H1 (cell line): ENCODE results near the gene PPARD. TPM values are rescaled to one million over a fixed set of nuclear protein-coding genes. Genes with fewer than 3 reads are reported as not detected.

ENCODE experiments used
- CTCF ChIA-PET: fragments of 300-600 bp; sonication (Branson Sonifier 250); formaldehyde crosslinking; loops from one replicate; lab custom pipeline; 2021; ENCODE audit not compliant: partially characterized antibody; lab: Charles Lee
- POLR2A ChIA-PET: fragments of 300-600 bp; sonication (Branson Sonifier 250); formaldehyde crosslinking; loops from one replicate; lab custom pipeline; 2021; ENCODE audit warnings: inconsistent platforms; ENCODE audit not compliant: partially characterized antibody; lab: Charles Lee
- DNase-seq, 2 experiments: peaks; one replicate each; pipeline versions ENCODE4 v3.0.0 to v3.0.0-alpha.2; 2010 to 2022; ENCODE audit warnings: low spot score in 2 of 2, low read depth in 1 of 2, mixed read lengths in 1 of 2
- FAIRE-seq: peaks from 2 replicates; lab custom pipeline; 2011; peaks lifted over from hg19 to GRCh38; lab: Jason Lieb, UNC
- H2AFZ ChIP-seq: 2 replicates; pipeline ENCODE4 v1.8.1; 2012; ENCODE audit warnings: low read length, inconsistent platforms
- H2AK5ac ChIP-seq: 2 replicates; pipeline ENCODE4 v1.6.1; 2013; ENCODE audit warnings: low read depth, low read length
- H2BK120ac ChIP-seq: replicated peaks from 2 replicates; pipeline ENCODE3; 2013; ENCODE audit warnings: low read depth, low read length, inconsistent platforms
- H2BK12ac ChIP-seq: 2 replicates; pipeline ENCODE4 v1.6.1; 2013; ENCODE audit warnings: low read depth, low read length
- H2BK15ac ChIP-seq: 2 replicates; pipeline ENCODE4 v1.6.1; 2013; ENCODE audit warnings: low read length
- H2BK20ac ChIP-seq: 2 replicates; pipeline ENCODE4 v1.6.1; 2013; ENCODE audit warnings: low read length
- H2BK5ac ChIP-seq: 2 replicates; pipeline ENCODE4 v1.6.1; 2013; ENCODE audit warnings: low read depth, low read length
- H3K14ac ChIP-seq: 2 replicates; pipeline ENCODE4 v1.6.1; 2013; ENCODE audit warnings: inconsistent platforms; ENCODE audit not compliant: insufficient read length
- H3K18ac ChIP-seq: 2 replicates; pipeline ENCODE4 v1.6.1; 2013; ENCODE audit warnings: low read length; ENCODE audit errors: extremely low read depth
- H3K23ac ChIP-seq: 2 replicates; pipeline ENCODE4 v1.6.1; 2013; ENCODE audit warnings: inconsistent platforms; ENCODE audit not compliant: insufficient read length
- H3K23me2 ChIP-seq: 2 replicates; pipeline ENCODE4 v1.6.1; 2013; ENCODE audit warnings: low read depth, low read length
- H3K27ac ChIP-seq: 2 replicates; pipeline ENCODE4 v1.6.1; 2011; ENCODE audit warnings: low read depth, low read length, inconsistent platforms
- H3K27me3 ChIP-seq, 4 experiments: replicated peaks in 1 of 4; 1 replicate in 1 of 4; 2 replicates in 3 of 4; pipeline versions ENCODE4 v1.6.1 to v1.8.1; 2011 to 2013; ENCODE audit warnings: low read length in 3 of 4, mild to moderate bottlenecking in 3 of 4, inconsistent platforms in 2 of 4, mixed read lengths in 2 of 4, moderate library complexity in 1 of 4; ENCODE audit not compliant: control insufficient read depth in 3 of 4, insufficient read depth in 3 of 4; ENCODE audit errors: extremely low read depth in 1 of 4
- H3K36me3 ChIP-seq, 4 experiments: 2 replicates each; pipeline versions ENCODE4 v1.6.1 to v1.8.1; 2011 to 2013; ENCODE audit warnings: mild to moderate bottlenecking in 4 of 4, low read length in 3 of 4, moderate library complexity in 2 of 4, control low read depth in 1 of 4, inconsistent platforms in 1 of 4; ENCODE audit not compliant: insufficient read depth in 4 of 4, control insufficient read depth in 2 of 4
- H3K4ac ChIP-seq: replicated peaks from 2 replicates; pipeline ENCODE3; 2013; ENCODE audit warnings: low read length, low read depth, mixed read lengths, inconsistent platforms; ENCODE audit not compliant: insufficient read length
- H3K4me1 ChIP-seq, 4 experiments: replicated peaks in 1 of 4; 1 replicate in 1 of 4; 2 replicates in 3 of 4; pipeline versions ENCODE4 v1.6.1 to v1.8.1; 2011 to 2013; ENCODE audit warnings: low read length in 3 of 4, inconsistent platforms in 2 of 4, mixed read lengths in 1 of 4; ENCODE audit not compliant: insufficient read depth in 4 of 4, control insufficient read depth in 3 of 4
- H3K4me2 ChIP-seq, 2 experiments: 2 replicates each; pipeline versions ENCODE4 v1.6.1 to v1.8.1; 2011 to 2013; ENCODE audit warnings: low read depth in 2 of 2, low read length in 2 of 2, control low read depth in 1 of 2, inconsistent platforms in 1 of 2, mild to moderate bottlenecking in 1 of 2; ENCODE audit not compliant: insufficient read depth in 1 of 2
- H3K4me3 ChIP-seq, 4 experiments: fragments of 200-600, 300-600 bp in 1 of 4; sonication (generic), shearing (Covaris generic), sonication (Bioruptor Twin) in 1 of 4; 2 replicates each; pipeline versions ENCODE4 v1.5.1 to v1.8.1; 2011 to 2016; ENCODE audit warnings: low read length in 4 of 4, low read depth in 3 of 4, control low read depth in 2 of 4, inconsistent platforms in 2 of 4, mild to moderate bottlenecking in 2 of 4, mixed read lengths in 1 of 4, moderate library complexity in 1 of 4; ENCODE audit not compliant: insufficient read depth in 2 of 4; ENCODE audit errors: extremely low read depth in 1 of 4
- H3K56ac ChIP-seq: replicated peaks from 2 replicates; pipeline ENCODE3; 2013; ENCODE audit warnings: low read depth, mild to moderate bottlenecking, mixed read lengths, low read length, inconsistent platforms; ENCODE audit not compliant: insufficient read length
- H3K79me1 ChIP-seq: 2 replicates; pipeline ENCODE4 v1.6.1; 2013; ENCODE audit warnings: low read depth, low read length, control low read depth
- H3K79me2 ChIP-seq, 2 experiments: 2 replicates each; pipeline versions ENCODE4 v1.6.1 to v1.8.1; 2012 to 2013; ENCODE audit warnings: low read length in 2 of 2, mild to moderate bottlenecking in 2 of 2, inconsistent platforms in 1 of 2; ENCODE audit not compliant: insufficient read depth in 2 of 2, control insufficient read depth in 1 of 2
- H3K9ac ChIP-seq, 4 experiments: replicated peaks in 1 of 4; 1 replicate in 1 of 4; 2 replicates in 3 of 4; pipeline versions ENCODE4 v1.6.1 to v1.8.1; 2011 to 2013; ENCODE audit warnings: low read depth in 3 of 4, low read length in 3 of 4, control low read depth in 2 of 4, mild to moderate bottlenecking in 2 of 4, moderate library complexity in 2 of 4, inconsistent platforms in 1 of 4; ENCODE audit errors: extremely low read depth in 1 of 4
- H3K9me3 ChIP-seq, 2 experiments: 2 replicates each; pipeline versions ENCODE4 v1.6.1 to v1.8.1; 2012 to 2013; ENCODE audit warnings: mild to moderate bottlenecking in 2 of 2, moderate library complexity in 2 of 2, control low read depth in 1 of 2, inconsistent platforms in 1 of 2, low read depth in 1 of 2, low read length in 1 of 2, mixed read lengths in 1 of 2; ENCODE audit not compliant: insufficient read depth in 2 of 2
- H4K20me1 ChIP-seq, 2 experiments: replicated peaks in 1 of 2; 2 replicates each; pipeline versions ENCODE3 to v1.8.1; 2011 to 2013; ENCODE audit warnings: inconsistent platforms in 2 of 2, low read length in 2 of 2, mild to moderate bottlenecking in 1 of 2; ENCODE audit not compliant: insufficient read depth in 2 of 2, control insufficient read depth in 1 of 2
- H4K5ac ChIP-seq: 2 replicates; pipeline ENCODE4 v1.6.1; 2013; ENCODE audit warnings: low read length, low read depth, mixed read lengths, inconsistent platforms; ENCODE audit not compliant: insufficient read length
- H4K8ac ChIP-seq: 2 replicates; pipeline ENCODE4 v1.8.0; 2013; ENCODE audit warnings: mild to moderate bottlenecking, moderate library complexity, low read length, inconsistent platforms; ENCODE audit not compliant: insufficient read depth; ENCODE audit errors: extremely low read depth
- H4K91ac ChIP-seq: replicated peaks from 2 replicates; pipeline ENCODE3; 2013; ENCODE audit warnings: low read length, mixed read lengths, inconsistent platforms; ENCODE audit not compliant: insufficient read length
- ASH2L ChIP-seq: fragments of 200-600, 300-600 bp; sonication (generic); IDR thresholded peaks from one replicate; pipeline ENCODE4 v1.7.1; 2017; ENCODE audit warnings: low read length
- BACH1 ChIP-seq: IDR thresholded peaks from 2 replicates; pipeline ENCODE4 v1.6.1; 2012; ENCODE audit warnings: low read length, improper control_type of control experiment
- CBX5 ChIP-seq: fragments of 300-800, 300-1000 bp; sonication (generic); IDR thresholded peaks from 2 replicates; pipeline ENCODE4 v1.7.1; 2016; ENCODE audit warnings: antibody characterized with exemption, low read length, low read depth
- CBX8 ChIP-seq: fragments of 300-800, 300-1000 bp; sonication (generic); IDR thresholded peaks from 2 replicates; pipeline ENCODE4 v1.7.1; 2016; ENCODE audit warnings: low read depth, low read length, borderline replicate concordance
- CHD1 ChIP-seq: IDR thresholded peaks from 2 replicates; pipeline ENCODE4 v1.6.1; 2012; ENCODE audit warnings: low read depth, low read length, improper control_type of control experiment
- CREB1 ChIP-seq: IDR thresholded peaks from 2 replicates; pipeline ENCODE4 v1.6.1; 2012; ENCODE audit warnings: inconsistent platforms
- E2F6 ChIP-seq: IDR thresholded peaks from 2 replicates; pipeline ENCODE4 v1.6.1; 2012; ENCODE audit warnings: inconsistent platforms
- GABPA ChIP-seq: IDR thresholded peaks from 2 replicates; pipeline ENCODE4 v1.6.1; 2011; ENCODE audit warnings: mild to moderate bottlenecking, low read length, moderate library complexity, borderline replicate concordance; ENCODE audit not compliant: insufficient read depth
- HDAC2 ChIP-seq, 2 experiments: fragments of 300-600 bp in 1 of 2; sonication (generic) in 1 of 2; IDR thresholded peaks; 2 replicates each; pipeline ENCODE4 v1.6.1; 2011 to 2012; ENCODE audit warnings: low read depth in 2 of 2, low read length in 2 of 2, mild to moderate bottlenecking in 2 of 2, moderate library complexity in 2 of 2, borderline replicate concordance in 1 of 2, inconsistent platforms in 1 of 2
- JUN ChIP-seq: IDR thresholded peaks from 2 replicates; pipeline ENCODE4 v1.6.1; 2011; ENCODE audit warnings: low read depth, mild to moderate bottlenecking, improper control_type of control experiment, low read length
- MAX ChIP-seq: IDR thresholded peaks from 2 replicates; pipeline ENCODE4 v1.6.1; 2012; ENCODE audit warnings: inconsistent platforms
- POU5F1 ChIP-seq: IDR thresholded peaks from 2 replicates; pipeline ENCODE4 v1.6.1; 2011; ENCODE audit warnings: low read depth, mild to moderate bottlenecking, low read length, moderate library complexity
- TAF1 ChIP-seq: IDR thresholded peaks from 2 replicates; pipeline ENCODE4 v1.6.1; 2011; ENCODE audit warnings: mild to moderate bottlenecking, low read depth, low read length
- WGBS, 2 experiments: shearing (Covaris generic) in 1 of 2; methylation state at CpG; one replicate each; pipeline versions ENCODE4 v1.1.6 to v1.1.7; 2013 to 2015; ENCODE audit warnings: low lambda C conversion rate in 2 of 2, mixed read lengths in 2 of 2, inconsistent platforms in 1 of 2, low coverage in 1 of 2, missing lambda C conversion rate in 1 of 2; ENCODE audit not compliant: insufficient replicate concordance in 2 of 2, insufficient coverage in 1 of 2, insufficient read length in 1 of 2; ENCODE audit errors: extremely low coverage in 1 of 2, missing lambda C conversion rate in 1 of 2; 5-methylcytosine and 5-hydroxymethylcytosine counted together
- polyA plus RNA-seq, 7 experiments: library from polyadenylated mRNA; depleted of rRNA in 3 of 7; stranded (reverse) in 5 of 7; unstranded in 2 of 7; fragments of >200 nt in 5 of 7; fragments of 200-250 nt in 2 of 7; gene quantifications; 1 replicate in 5 of 7; 2 replicates in 1 of 7; 4 replicates in 1 of 7; pipeline versions ENCODE4 v1.2.1 to v1.2.3, GENCODE V29; 2011 to 2013; ENCODE audit warnings: missing spikeins in 2 of 7, mixed read lengths in 2 of 7
- total RNA-seq: library from RNA; stranded (reverse); fragmentation: NEBNext Ultra II Directional; extraction: Animal tissue kit (Norgen Biotek cat#: 25700); gene quantifications from 2 replicates; pipeline ENCODE4 v1.2.1, GENCODE V29; 2021

The PPARD gene
- total and polyA plus RNA-seq, 2 of the 8 experiments (the other 6 are each of a cell fraction or from before 2014, with no cell fraction given), result 14.6 to 14.9 TPM

- Histone ChIP-seq H3K4me2 (no peak overlapping the region), H3K79me1 (no peaks in the 10 kb centered on the region; the same call in 1 of the 2 replicates), H3K9me3 (no peaks in the 10 kb centered on the region), H4K91ac (no peak overlapping the region), H3K23ac (no peak overlapping the region), H4K5ac (no peak overlapping the region), H2AFZ (no peak overlapping the region), H2BK12ac (no peak overlapping the region), H3K9ac (no peak overlapping the region; a peak in 1 of 7 replicates), H3K36me3 (no peaks in the 10 kb centered on the region), H3K56ac (no peak overlapping the region), H3K23me2 (no peaks in the 10 kb centered on the region), H3K79me2 (no peaks in the 10 kb centered on the region; a peak in 1 of 4 replicates), H3K14ac (no peak overlapping the region), H3K4me1 (peaks cover 0 to 8% (median 0%) of the 10 kb centered on the region in 4 experiments; a peak in 2 of 7 replicates), H3K4ac (no peak overlapping the region), H2BK5ac (no peak overlapping the region), H3K4me3 (no peak overlapping the region), H2BK120ac (no peak overlapping the region), H4K8ac (no peak overlapping the region), H2BK15ac (no peak overlapping the region), H4K20me1 (no peaks in the 10 kb centered on the region), H3K27ac (no peak overlapping the region), H2AK5ac (no peak overlapping the region), H3K27me3 (no peaks in the 10 kb centered on the region), H2BK20ac (no peak overlapping the region), H3K18ac (no peak overlapping the region)
- DNase-seq, result no peak
- no peak for FAIRE-seq
- ChIA-PET POLR2A (interaction anchor here (1.1 to 1.4 kb wide), 2 partner anchors 17 to 31 kb away, joined by 3 read pairs; no protein-coding TSS in a partner anchor), CTCF (interaction anchor here (1.0 to 3.3 kb wide), 4 partner anchors 14 to 93 kb away, joined by 3 to 10 read pairs (median 4); no protein-coding TSS in a partner anchor)
- WGBS, 2 experiments, result 75% methylated on average over 5 of the region's 5 CpGs; no CpG with 5 or more reads in 1 of the 2 experiments
- TF ChIP-seq GABPA (no peak), MAX (no peak), POU5F1 (no peak), E2F6 (no peak), CREB1 (no peak), CHD1 (no peak), CBX5 (no peak), HDAC2 (IDR thresholded peaks at IDR 0.05; ENCODE audit: borderline replicate concordance in 1 of 2, low read depth in 2 of 2, low read length in 2 of 2) (no peak), TAF1 (no peak), ASH2L (no peak), BACH1 (no peak), CBX8 (no peak), JUN (no peak)
Observed at GRCh38 chr6:35397806-35398418, 55.6 kb downstream of the PPARD start.
